ENCODE data around the gene LAMB4.

LAMB4 gene

GRCh38 chr7:108165723-108166122, 35.6 kb upstream of the LAMB4 start:
- Histone ChIP-seq H3K9me2 (ENCODE audit: low read depth, low read length) (no peaks in the 10 kb centered on the region), H3K79me2 (ENCODE audit: insufficient read depth, low read length) (no peaks in the 10 kb centered on the region), H4K20me1 (ENCODE audit: insufficient read depth, low read length) (no peaks in the 10 kb centered on the region), H3K27me3 (ENCODE audit: insufficient read depth, low read length) (no peaks in the 10 kb centered on the region), H3K4me2 (ENCODE audit: low read length) (no peak overlapping the region), H3K36me3 (ENCODE audit: insufficient read depth, low read length) (no peaks in the 10 kb centered on the region), H3K9me3 (ENCODE audit: low read length) (no peaks in the 10 kb centered on the region), H3K4me3 (ENCODE audit: low read depth, low read length, poor library complexity, severe bottlenecking) (no peak overlapping the region), H3K9ac (ENCODE audit: low read length) (no peak overlapping the region), H2AFZ (ENCODE audit: low read length) (no peak overlapping the region), H3K4me1 (ENCODE audit: insufficient read depth, low read length, severe bottlenecking) (no peaks in the 10 kb centered on the region), H3K27ac (ENCODE audit: low read depth, low read length, poor library complexity, severe bottlenecking) (no peak overlapping the region), H3F3A (ENCODE audit: insufficient read depth, low read length) (no peaks in the 10 kb centered on the region)
- TF ChIP-seq EZH2 (IDR thresholded peaks at IDR 0.05; ENCODE audit: borderline replicate concordance, low read length) (no peak), CTCF (IDR thresholded peaks at IDR 0.05; ENCODE audit: low read length) (no peak)

- Histone ChIP-seq H3K4me2 (ENCODE audit: low read length) (no peak overlapping the region), H3K9me2 (ENCODE audit: low read depth, low read length) (no peaks in the 10 kb centered on the region), H3K27me3 (ENCODE audit: insufficient read depth, low read length) (no peaks in the 10 kb centered on the region), H3K79me2 (ENCODE audit: insufficient read depth, low read length) (no peaks in the 10 kb centered on the region), H2AFZ (ENCODE audit: low read length) (no peak overlapping the region), H3K36me3 (ENCODE audit: insufficient read depth, low read length) (no peaks in the 10 kb centered on the region), H3K9ac (ENCODE audit: low read length) (no peak overlapping the region), H3K4me1 (ENCODE audit: insufficient read depth, low read length, severe bottlenecking) (no peaks in the 10 kb centered on the region), H3K27ac (ENCODE audit: low read depth, low read length, poor library complexity, severe bottlenecking) (no peak overlapping the region), H3K4me3 (ENCODE audit: low read depth, low read length, poor library complexity, severe bottlenecking) (no peak overlapping the region), H3K9me3 (ENCODE audit: low read length) (no peaks in the 10 kb centered on the region), H3F3A (ENCODE audit: insufficient read depth, low read length) (no peaks in the 10 kb centered on the region), H4K20me1 (ENCODE audit: insufficient read depth, low read length) (no peaks in the 10 kb centered on the region)
- TF ChIP-seq CTCF (IDR thresholded peaks at IDR 0.05; ENCODE audit: low read length), result no peak
- no peak for TF ChIP-seq EZH2 (IDR thresholded peaks at IDR 0.05; ENCODE audit: borderline replicate concordance, low read length)
These were observed 34.8 kb upstream of the LAMB4 start for GRCh38 chr7:108164946-108165345.

- no peaks in the 10 kb centered on the region for H3K9me3 ChIP-seq (ENCODE audit: low read length)
- H3K4me2 ChIP-seq (ENCODE audit: low read length), result no peak overlapping the region
- no peak overlapping the region for H2AFZ ChIP-seq (ENCODE audit: low read length)
- H3K79me2 ChIP-seq (ENCODE audit: insufficient read depth, low read length), result no peaks in the 10 kb centered on the region
- no peak overlapping the region for H3K9ac ChIP-seq (ENCODE audit: low read length)
- no peak overlapping the region for H3K4me3 ChIP-seq (ENCODE audit: low read depth, low read length, poor library complexity, severe bottlenecking)
- no peaks in the 10 kb centered on the region for H3K36me3 ChIP-seq (ENCODE audit: insufficient read depth, low read length)
- H3K4me1 ChIP-seq (ENCODE audit: insufficient read depth, low read length, severe bottlenecking), result no peaks in the 10 kb centered on the region
- no peaks in the 10 kb centered on the region for H3F3A ChIP-seq (ENCODE audit: insufficient read depth, low read length)
- no peaks in the 10 kb centered on the region for H4K20me1 ChIP-seq (ENCODE audit: insufficient read depth, low read length)
- no peak overlapping the region for H3K27ac ChIP-seq (ENCODE audit: low read depth, low read length, poor library complexity, severe bottlenecking)
- TF ChIP-seq CTCF (IDR thresholded peaks at IDR 0.05; ENCODE audit: low read length), result no peak
- no peak for TF ChIP-seq EZH2 (IDR thresholded peaks at IDR 0.05; ENCODE audit: borderline replicate concordance, low read length)
- H3K9me2 ChIP-seq (ENCODE audit: low read depth, low read length), result no peaks in the 10 kb centered on the region
- H3K27me3 ChIP-seq (ENCODE audit: insufficient read depth, low read length), result no peaks in the 10 kb centered on the region
These were observed 34.2 kb upstream of the LAMB4 start for GRCh38 chr7:108164342-108164741.

All from OCI-LY1 (cell line).